ENCODE results near the gene SPINK7. TPM values are rescaled to one million over a fixed set of nuclear protein-coding genes. Genes with fewer than 3 reads are reported as not detected.
"Not testable (repeated sequence)": the region's sequence is repeated elsewhere in the genome, so short reads cannot be mapped to it uniquely, and the experiment has no call there.

Gene SPINK7
- total RNA-seq, 2 experiments from 2014 or later: not detected

DNA sequence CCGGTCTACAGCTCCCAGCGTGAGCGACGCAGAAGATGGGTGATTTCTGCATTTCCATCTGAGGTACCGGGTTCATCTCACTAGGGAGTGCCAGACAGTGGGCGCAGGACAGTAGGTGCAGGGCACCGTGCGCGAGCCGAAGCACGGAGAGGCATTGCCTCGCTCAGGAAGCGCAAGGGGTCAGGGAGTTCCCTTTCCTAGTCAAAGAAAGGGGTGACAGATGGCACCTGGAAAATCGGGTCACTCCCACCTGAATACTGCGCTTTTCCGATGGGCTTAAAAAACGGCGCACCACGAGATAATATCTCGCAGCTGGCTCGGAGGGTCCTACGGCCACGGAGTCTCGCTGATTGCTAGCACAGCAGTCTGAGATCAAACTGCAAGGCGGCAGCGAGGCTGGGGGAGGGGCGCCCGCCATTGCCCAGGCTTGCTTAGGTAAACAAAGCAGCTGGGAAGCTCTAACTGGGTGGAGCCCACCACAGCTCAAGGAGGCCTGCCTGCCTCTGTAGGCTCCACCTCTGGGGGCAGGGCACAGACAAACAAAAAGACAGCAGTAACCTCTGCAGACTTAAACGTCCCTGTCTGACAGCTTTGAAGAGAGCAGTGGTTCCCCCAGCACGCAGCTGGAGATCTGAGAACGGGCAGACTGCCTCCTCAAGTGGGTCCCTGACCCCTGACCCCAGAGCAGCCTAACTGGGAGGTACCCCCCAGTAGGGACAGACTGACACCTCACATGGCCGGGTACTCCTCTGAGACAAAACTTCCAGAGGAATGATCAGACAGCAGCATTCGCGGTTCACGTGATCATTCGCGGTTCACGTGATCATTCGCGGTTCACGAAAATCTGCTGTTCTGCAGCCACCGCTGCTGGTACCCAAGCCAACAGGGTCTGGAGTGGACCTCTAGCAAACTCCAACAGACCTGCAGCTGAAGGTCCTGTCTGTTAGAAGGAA, 8.1 kb downstream of the SPINK7 start:
- H3K27ac Mint-ChIP-seq; H3K27me3 Mint-ChIP-seq; H3K36me3 Mint-ChIP-seq; ATAC-seq; CTCF ChIA-PET; H3K9me3 Mint-ChIP-seq (ENCODE audit: low read depth); H3K4me1 Mint-ChIP-seq: not testable (repeated sequence)
- DNase-seq: peak; percentile 42
- H3K4me3 Mint-ChIP-seq: peak overlapping the region; percentile 73

GRCh38 chr5:148333262-148333849, 21.1 kb downstream of the SPINK7 start:
- Mint-ChIP-seq H3K9me3 (ENCODE audit: low read depth) (peaks cover 2% of the 10 kb centered on the region), H3K36me3 (no peaks in the 10 kb centered on the region), H3K4me1 (no peaks in the 10 kb centered on the region), H3K4me3 (no peak overlapping the region), H3K27me3 (no peaks in the 10 kb centered on the region), H3K27ac (no peak overlapping the region)
- no peak for DNase-seq
- ATAC-seq: no peak
- CTCF ChIA-PET: no interaction called here

- H3K36me3 Mint-ChIP-seq: no peaks in the 10 kb centered on the region
- no peaks in the 10 kb centered on the region for H3K27me3 Mint-ChIP-seq
- H3K4me1 Mint-ChIP-seq: no peaks in the 10 kb centered on the region
- peaks cover 2% of the 10 kb centered on the region for H3K9me3 Mint-ChIP-seq (ENCODE audit: low read depth)
- ATAC-seq (no peak), DNase-seq (no peak)
- no peak within 1 kb of the TSS for H3K27ac Mint-ChIP-seq
- CTCF ChIA-PET: no interaction called here
- H3K4me3 Mint-ChIP-seq: no peak within 1 kb of the TSS
Observed at GRCh38 chr5:148335259-148335658, 23.0 kb downstream of the SPINK7 start, which contains the start of gene SPINK9. TSS of gene SPINK9 (plus strand) at chr5:148335559. CDS start at chr5:148335614, 55 bp downstream.

DNA sequence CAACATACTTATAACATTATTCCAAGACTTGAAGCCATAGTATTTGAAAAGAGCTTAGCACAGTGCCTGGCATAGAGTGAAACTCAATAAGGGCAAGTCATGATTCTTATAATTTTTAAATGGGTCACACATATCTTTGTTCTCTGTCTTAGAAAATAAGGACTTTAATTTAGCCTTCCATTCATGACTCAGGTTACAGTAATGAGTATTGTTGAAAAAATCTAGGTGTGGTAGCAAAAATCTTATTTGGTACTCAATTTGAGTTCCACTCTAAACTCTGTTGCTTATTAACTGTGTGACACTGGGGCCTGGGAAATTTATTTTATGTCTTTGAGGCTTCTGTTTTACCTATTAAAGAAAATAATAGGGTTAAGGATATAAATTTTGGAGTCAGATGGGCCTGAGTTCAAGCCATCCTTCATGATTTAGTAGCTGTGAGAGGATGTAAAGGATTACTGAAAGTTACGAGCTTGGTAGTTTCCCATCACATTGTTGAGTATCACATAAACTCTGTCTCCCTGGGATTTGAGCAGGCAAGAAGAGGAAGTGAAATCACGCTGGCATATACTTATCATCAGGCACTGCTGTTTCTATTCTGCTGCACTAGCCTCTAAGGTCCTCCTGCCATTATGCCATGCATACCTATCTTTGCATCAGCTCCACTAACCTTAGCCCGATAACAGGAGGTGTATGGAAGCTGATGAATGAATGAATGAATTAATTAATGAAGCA, 24.6 kb downstream of the SPINK7 start:
- H3K27me3 Mint-ChIP-seq: no peaks in the 10 kb centered on the region
- no peak overlapping the region for H3K27ac Mint-ChIP-seq
- no peak for DNase-seq
- H3K4me1 Mint-ChIP-seq: no peaks in the 10 kb centered on the region
- no peak overlapping the region for H3K4me3 Mint-ChIP-seq
- no peaks in the 10 kb centered on the region for H3K9me3 Mint-ChIP-seq (ENCODE audit: low read depth)
- H3K36me3 Mint-ChIP-seq: no peaks in the 10 kb centered on the region
- CTCF ChIA-PET: no interaction called here
- no peak for ATAC-seq

DNA sequence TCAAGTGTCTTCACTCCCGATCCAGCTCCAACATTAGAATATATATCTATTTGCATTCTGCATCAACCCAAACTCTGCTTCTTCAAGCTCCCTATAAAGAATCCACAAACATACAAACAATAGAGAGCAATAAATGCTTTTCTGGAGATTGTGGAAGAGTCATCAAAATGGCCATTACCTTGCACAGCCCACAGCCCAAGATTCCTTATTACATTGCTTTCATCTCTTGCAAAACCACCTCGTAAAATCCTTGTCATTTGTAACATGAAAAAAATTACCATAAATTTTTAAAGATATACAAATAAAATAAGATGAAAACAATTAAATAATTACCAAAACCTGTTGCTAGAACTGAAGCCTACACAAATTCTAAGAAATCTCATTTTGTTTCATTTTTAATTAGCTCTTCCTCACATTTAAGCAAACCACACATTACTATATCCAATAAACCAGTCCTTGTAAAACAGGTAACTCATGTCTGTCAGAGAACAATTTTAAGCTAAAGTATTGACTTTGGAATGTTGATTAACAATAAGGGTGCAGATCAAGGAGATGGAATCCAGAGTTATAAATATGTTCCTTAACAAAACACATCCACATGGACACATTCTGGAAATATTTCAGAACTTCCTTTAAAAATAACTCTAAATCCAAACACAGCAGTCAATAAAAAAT, 30.3 kb downstream of the SPINK7 start:
- no peaks in the 10 kb centered on the region for H3K9me3 Mint-ChIP-seq (ENCODE audit: low read depth)
- H3K4me1 Mint-ChIP-seq: no peaks in the 10 kb centered on the region
- DNase-seq (no peak), ATAC-seq (no peak)
- H3K27ac Mint-ChIP-seq: no peak overlapping the region
- no peak overlapping the region for H3K4me3 Mint-ChIP-seq
- no peaks in the 10 kb centered on the region for H3K36me3 Mint-ChIP-seq
- CTCF ChIA-PET: no interaction called here
- H3K27me3 Mint-ChIP-seq: no peaks in the 10 kb centered on the region

GRCh38 chr5:148343046-148343407, 30.8 kb downstream of the SPINK7 start:
- DNase-seq (no peak), ATAC-seq (no peak)
- Mint-ChIP-seq H3K9me3 (ENCODE audit: low read depth) (no peaks in the 10 kb centered on the region), H3K4me1 (no peaks in the 10 kb centered on the region), H3K4me3 (no peak overlapping the region), H3K36me3 (no peaks in the 10 kb centered on the region), H3K27ac (no peak overlapping the region), H3K27me3 (no peaks in the 10 kb centered on the region)
- CTCF ChIA-PET: no interaction called here

GRCh38 chr5:148343603-148344487, 31.6 kb downstream of the SPINK7 start:
- Mint-ChIP-seq H3K9me3 (ENCODE audit: low read depth) (no peaks in the 10 kb centered on the region), H3K27ac (no peak overlapping the region), H3K36me3 (no peaks in the 10 kb centered on the region), H3K27me3 (no peaks in the 10 kb centered on the region), H3K4me3 (no peak overlapping the region), H3K4me1 (no peaks in the 10 kb centered on the region)
- no peak for ATAC-seq
- CTCF ChIA-PET: no interaction called here
- no peak for DNase-seq

DNA sequence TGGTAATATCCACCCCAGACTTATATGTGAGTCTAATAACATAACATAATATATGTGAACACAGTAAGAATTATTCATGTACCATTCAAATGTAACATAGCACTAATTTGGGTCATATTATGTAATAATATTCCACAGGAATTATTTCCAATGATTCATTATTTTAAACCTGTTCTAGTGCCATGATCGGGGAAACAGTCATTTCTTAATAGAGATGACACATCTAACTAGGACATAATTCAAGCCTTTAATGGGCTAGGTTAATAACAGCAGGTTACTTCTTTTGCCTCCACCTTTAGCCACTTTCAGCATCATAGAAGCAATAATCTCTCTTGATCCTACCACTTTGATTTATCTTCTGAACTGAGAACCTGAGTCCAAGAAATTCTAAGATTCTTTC, 35.5 kb downstream of the SPINK7 start:
- Mint-ChIP-seq H3K4me1 (no peaks in the 10 kb centered on the region), H3K36me3 (no peaks in the 10 kb centered on the region), H3K9me3 (ENCODE audit: low read depth) (no peaks in the 10 kb centered on the region), H3K4me3 (no peak overlapping the region), H3K27ac (no peak overlapping the region), H3K27me3 (no peaks in the 10 kb centered on the region)
- ATAC-seq (no peak), DNase-seq (no peak)
- CTCF ChIA-PET: no interaction called here

DNA sequence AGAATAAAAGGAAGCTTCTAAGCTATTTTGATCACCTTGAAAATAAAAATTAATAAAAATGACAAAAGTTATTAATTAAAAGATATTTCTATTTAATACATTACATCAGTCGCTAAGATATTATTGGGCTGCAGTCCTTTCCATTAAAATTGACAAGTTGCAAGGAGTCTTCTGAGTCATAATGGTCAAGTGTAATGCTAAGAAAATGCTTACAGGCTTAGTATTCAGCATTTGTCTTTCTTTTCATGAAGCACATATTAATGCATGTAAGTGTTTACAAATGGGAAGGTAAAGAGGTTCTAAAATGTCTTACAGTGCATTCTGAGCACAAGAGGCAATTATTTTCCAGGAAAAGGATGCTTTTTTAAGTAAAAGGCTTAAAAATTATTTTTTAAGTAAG, 40.5 kb downstream of the SPINK7 start:
- no peaks in the 10 kb centered on the region for H3K4me1 Mint-ChIP-seq
- no peaks in the 10 kb centered on the region for H3K9me3 Mint-ChIP-seq (ENCODE audit: low read depth)
- no peaks in the 10 kb centered on the region for H3K36me3 Mint-ChIP-seq
- no peaks in the 10 kb centered on the region for H3K27me3 Mint-ChIP-seq
- no peak overlapping the region for H3K4me3 Mint-ChIP-seq
- no peak for ATAC-seq
- CTCF ChIA-PET: no interaction called here
- DNase-seq: no peak
- no peak overlapping the region for H3K27ac Mint-ChIP-seq

GRCh38 chr5:148353634-148354033, 41.4 kb downstream of the SPINK7 start:
- Mint-ChIP-seq H3K4me1 (no peaks in the 10 kb centered on the region), H3K4me3 (no peak overlapping the region), H3K36me3 (no peaks in the 10 kb centered on the region), H3K27me3 (no peaks in the 10 kb centered on the region), H3K27ac (no peak overlapping the region), H3K9me3 (ENCODE audit: low read depth) (no peaks in the 10 kb centered on the region)
- CTCF ChIA-PET: no interaction called here
- DNase-seq: no peak
- no peak for ATAC-seq

DNA sequence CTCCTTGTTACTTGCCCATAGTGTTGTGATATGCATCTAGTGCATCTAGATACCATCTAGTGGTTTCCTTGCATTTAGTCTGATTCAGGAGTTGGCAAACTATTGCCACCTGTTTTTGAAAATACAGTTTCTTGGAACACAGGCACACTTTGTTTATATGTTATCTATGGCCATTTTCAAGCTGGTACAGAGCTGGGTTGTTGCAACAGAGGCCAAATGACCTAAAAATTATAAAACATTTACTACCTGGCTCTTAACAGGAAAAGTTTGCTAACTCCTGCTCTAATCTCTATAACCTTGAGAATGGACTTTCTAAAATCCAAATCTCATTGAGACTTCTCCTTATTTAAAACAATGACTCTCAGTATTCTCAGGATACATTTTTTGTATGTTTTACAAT, 52.1 kb downstream of the SPINK7 start:
- H3K4me1 Mint-ChIP-seq: no peaks in the 10 kb centered on the region
- H3K4me3 Mint-ChIP-seq: no peak overlapping the region
- H3K36me3 Mint-ChIP-seq: no peaks in the 10 kb centered on the region
- H3K27me3 Mint-ChIP-seq: peaks cover 3% of the 10 kb centered on the region
- H3K9me3 Mint-ChIP-seq (ENCODE audit: low read depth): peaks cover 6% of the 10 kb centered on the region
- CTCF ChIA-PET: no interaction called here
- DNase-seq (no peak), ATAC-seq (no peak)
- H3K27ac Mint-ChIP-seq: no peak overlapping the region
